H9 (cell line): ENCODE data around the gene SMCO4. TPM values are rescaled to one million over a fixed set of nuclear protein-coding genes. Genes with fewer than 3 reads are reported as not detected.

ENCODE experiments used
- DNase-seq: peaks from one replicate; pipeline ENCODE4 v3.0.0-alpha.2; 2017
- H2AFZ ChIP-seq: one replicate; pipeline ENCODE4 v1.6.1; 2013; ENCODE audit warnings: mild to moderate bottlenecking, low read length, control low read depth, moderate library complexity
- H2AK5ac ChIP-seq: 2 replicates; pipeline ENCODE4 v1.6.1; 2013; ENCODE audit warnings: low read length, control low read depth, mixed read lengths; ENCODE audit not compliant: insufficient read length
- H2BK120ac ChIP-seq: one replicate; pipeline ENCODE4 v1.6.1; 2013; ENCODE audit warnings: low read depth, mild to moderate bottlenecking, low read length, control low read depth, inconsistent platforms; ENCODE audit not compliant: poor library complexity, severe bottlenecking
- H2BK12ac ChIP-seq: 2 replicates; pipeline ENCODE4 v1.6.1; 2013; ENCODE audit warnings: low read length, control low read depth, mixed read lengths, low read depth; ENCODE audit not compliant: insufficient read length
- H2BK15ac ChIP-seq: 2 replicates; pipeline ENCODE4 v1.6.1; 2013; ENCODE audit warnings: low read depth, low read length, control low read depth
- H2BK20ac ChIP-seq: one replicate; pipeline ENCODE4 v1.6.1; 2013; ENCODE audit warnings: low read depth, mild to moderate bottlenecking, low read length, control low read depth, inconsistent platforms; ENCODE audit not compliant: poor library complexity, severe bottlenecking
- H2BK5ac ChIP-seq: 2 replicates; pipeline ENCODE4 v1.6.1; 2013; ENCODE audit warnings: low read length, control low read depth, mixed read lengths; ENCODE audit not compliant: insufficient read length
- H3K14ac ChIP-seq: 2 replicates; pipeline ENCODE4 v1.6.1; 2013; ENCODE audit warnings: low read length, control low read depth; ENCODE audit not compliant: insufficient read depth
- H3K18ac ChIP-seq: 2 replicates; pipeline ENCODE4 v1.6.1; 2013; ENCODE audit warnings: low read depth, mild to moderate bottlenecking, mixed read lengths, low read length, control low read depth; ENCODE audit not compliant: insufficient read length
- H3K23ac ChIP-seq: 2 replicates; pipeline ENCODE4 v1.6.1; 2013; ENCODE audit warnings: low read length, control low read depth, mixed read lengths, low read depth; ENCODE audit not compliant: insufficient read length
- H3K23me2 ChIP-seq: 2 replicates; pipeline ENCODE4 v1.6.1; 2013; ENCODE audit warnings: low read depth, mild to moderate bottlenecking, mixed read lengths, low read length, control low read depth; ENCODE audit not compliant: insufficient read length, poor library complexity, severe bottlenecking
- H3K27ac ChIP-seq: 2 replicates; pipeline ENCODE4 v1.5.1; 2013; ENCODE audit warnings: low read length, control low read depth, mixed read lengths, low read depth; ENCODE audit not compliant: insufficient read length
- H3K27me3 ChIP-seq: 2 replicates; pipeline ENCODE4 v1.6.1; 2013; ENCODE audit warnings: low read length, control low read depth, inconsistent platforms; ENCODE audit not compliant: insufficient read depth
- H3K4ac ChIP-seq: 2 replicates; pipeline ENCODE4 v1.6.1; 2013; ENCODE audit warnings: low read depth, mild to moderate bottlenecking, control low read depth, inconsistent platforms, low read length, moderate library complexity
- H3K4me1 ChIP-seq: 2 replicates; pipeline ENCODE4 v1.6.1; 2013; ENCODE audit warnings: low read length, control low read depth, inconsistent platforms; ENCODE audit not compliant: insufficient read depth
- H3K4me2 ChIP-seq: 2 replicates; pipeline ENCODE4 v1.6.1; 2013; ENCODE audit warnings: low read length, control low read depth, mixed read lengths; ENCODE audit not compliant: insufficient read length, insufficient read depth
- H3K56ac ChIP-seq: 2 replicates; pipeline ENCODE4 v1.6.1; 2013; ENCODE audit warnings: low read depth, mild to moderate bottlenecking, mixed read lengths, low read length, control low read depth; ENCODE audit not compliant: insufficient read length
- H3K79me1 ChIP-seq: 2 replicates; pipeline ENCODE4 v1.6.1; 2013; ENCODE audit warnings: low read depth, mild to moderate bottlenecking, moderate library complexity, low read length, control low read depth, inconsistent platforms; ENCODE audit not compliant: insufficient read depth, poor library complexity, severe bottlenecking
- H3K79me2 ChIP-seq: 2 replicates; pipeline ENCODE4 v1.6.1; 2013; ENCODE audit warnings: low read length, control low read depth, inconsistent platforms; ENCODE audit not compliant: insufficient read depth
- H3K9ac ChIP-seq: 2 replicates; pipeline ENCODE4 v1.6.1; 2013; ENCODE audit warnings: low read length, control low read depth, mixed read lengths; ENCODE audit not compliant: insufficient read length; ENCODE audit errors: extremely low read depth
- H3K9me3 ChIP-seq: one replicate; pipeline ENCODE4 v1.6.1; 2013; ENCODE audit warnings: low read depth, low read length, inconsistent platforms; ENCODE audit not compliant: control insufficient read depth
- H3T11ph ChIP-seq: one replicate; pipeline ENCODE4 v1.6.1; 2013; ENCODE audit warnings: mild to moderate bottlenecking, low read length, control low read depth, inconsistent platforms
- H4K20me1 ChIP-seq: one replicate; pipeline ENCODE4 v1.6.1; 2013; ENCODE audit not compliant: control insufficient read depth, insufficient read length, insufficient read depth
- H4K5ac ChIP-seq: 2 replicates; pipeline ENCODE4 v1.6.1; 2013; ENCODE audit warnings: low read depth, mild to moderate bottlenecking, mixed read lengths, low read length, control low read depth; ENCODE audit not compliant: insufficient read length
- H4K8ac ChIP-seq: replicated peaks from 2 replicates; pipeline ENCODE4 v1.6.1; 2013; ENCODE audit warnings: low read length, control low read depth, mixed read lengths, low read depth; ENCODE audit not compliant: insufficient read length
- H4K91ac ChIP-seq: 2 replicates; pipeline ENCODE4 v1.6.1; 2013; ENCODE audit warnings: low read depth, mild to moderate bottlenecking, moderate library complexity, mixed read lengths, low read length, control low read depth; ENCODE audit not compliant: insufficient read length
- H3K27ac Mint-ChIP-seq, 3 experiments: 2 replicates in 2 of 3; 3 replicates in 1 of 3; pipeline ENCODE4 v1.8.0; 2020 to 2021; ENCODE audit warnings: mixed read lengths in 3 of 3, mild to moderate bottlenecking in 1 of 3, moderate library complexity in 1 of 3
- H3K27me3 Mint-ChIP-seq: 2 replicates; pipeline ENCODE4 v1.8.0; 2021; ENCODE audit warnings: low read depth, mild to moderate bottlenecking, moderate library complexity, mixed read lengths
- H3K36me3 Mint-ChIP-seq, 3 experiments: 2 replicates in 2 of 3; 3 replicates in 1 of 3; pipeline ENCODE4 v1.8.0; 2020 to 2021; ENCODE audit warnings: low read depth in 3 of 3, mixed read lengths in 3 of 3; ENCODE audit not compliant: insufficient read depth in 1 of 3
- H3K4me1 Mint-ChIP-seq, 2 experiments: 2 replicates each; pipeline ENCODE4 v1.8.0; 2020; ENCODE audit warnings: mixed read lengths in 2 of 2
- H3K4me3 Mint-ChIP-seq, 2 experiments: 2 replicates in 1 of 2; 3 replicates in 1 of 2; pipeline ENCODE4 v1.8.0; 2020 to 2021; ENCODE audit warnings: mild to moderate bottlenecking in 2 of 2, mixed read lengths in 2 of 2, moderate library complexity in 1 of 2
- H3K9me3 Mint-ChIP-seq, 2 experiments: 2 replicates in 1 of 2; 3 replicates in 1 of 2; pipeline ENCODE4 v1.8.0; 2020; ENCODE audit warnings: mild to moderate bottlenecking in 2 of 2, mixed read lengths in 2 of 2, moderate library complexity in 1 of 2
- WGBS: extraction: QIAGEN DNeasy Blood & Tissue Kit; methylation state at CpG from one replicate; pipeline ENCODE4 v1.1.7; 2013; ENCODE audit warnings: missing lambda C conversion rate, low lambda C conversion rate, mixed read lengths; ENCODE audit not compliant: insufficient read length; ENCODE audit errors: extremely low coverage; 5-methylcytosine and 5-hydroxymethylcytosine counted together
- total RNA-seq: library from RNA; stranded (reverse); gene quantifications from 2 replicates; pipeline ENCODE4 v1.2.1, GENCODE V29; 2021
- TF ChIP-seq, protein P1 (sequence below): fragments of 200-600 bp; sonication (generic); conservative IDR thresholded peaks from 3 replicates; pipeline ENCODE4 v1.8.0; 2021; ENCODE audit warnings: antibody characterized with exemption, mild to moderate bottlenecking

Gene SMCO4
- total RNA-seq, 1 experiment from 2014 or later: 35.6 TPM

DNA sequence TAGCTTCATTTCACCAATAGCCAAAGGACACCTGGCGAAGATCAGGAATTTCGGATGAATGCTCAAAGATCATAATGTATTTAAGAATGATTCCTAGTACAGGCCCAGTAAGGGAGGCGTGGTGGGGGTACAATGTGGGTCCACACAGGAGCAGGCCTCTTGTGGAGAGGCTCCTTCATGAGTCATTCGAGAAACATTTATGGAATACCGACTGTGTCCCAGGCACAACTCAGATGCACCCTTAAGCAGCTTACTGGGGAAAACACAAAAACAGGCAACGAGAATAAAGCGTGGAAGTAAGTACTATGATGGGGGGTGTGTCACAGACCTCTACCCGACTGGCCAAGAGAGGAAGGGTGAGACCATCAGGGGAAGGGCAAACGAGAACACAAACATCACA lies 44.5 kb downstream of the SMCO4 start:
- H2BK5ac ChIP-seq: no peak overlapping the region
- no peaks in the 10 kb centered on the region for H3K79me2 ChIP-seq
- Mint-ChIP-seq H3K4me1 (peaks cover 46 to 49% of the 10 kb centered on the region in 2 experiments), H3K27ac (peak overlapping the region; percentile 42 to 85 (median 80)), H3K36me3 (peaks cover 15 to 19% (median 16%) of the 10 kb centered on the region in 3 experiments), H3K27me3 (no peaks in the 10 kb centered on the region), H3K9me3 (peaks cover 0 to 3% of the 10 kb centered on the region in 2 experiments; a peak in 1 of 5 replicates), H3K4me3 (no peak overlapping the region)
- H2BK20ac ChIP-seq: no peak overlapping the region
- H3K23ac ChIP-seq: no peak overlapping the region
- peak; percentile 51 for DNase-seq
- no peak overlapping the region for H3T11ph ChIP-seq
- peaks cover 15% of the 10 kb centered on the region; the same call in 1 of the 2 replicates for H3K4me1 ChIP-seq
- no peak overlapping the region for H3K27ac ChIP-seq
- no CpG with 5 or more reads among the region's 9 CpGs for WGBS
- H3K79me1 ChIP-seq: no peaks in the 10 kb centered on the region
- no peak overlapping the region for H3K56ac ChIP-seq
- no peak overlapping the region for H3K4ac ChIP-seq
- H4K20me1 ChIP-seq: no peaks in the 10 kb centered on the region
- no peak overlapping the region for H4K8ac ChIP-seq
- H3K9me3 ChIP-seq: no peaks in the 10 kb centered on the region
- H2BK15ac ChIP-seq: no peak overlapping the region
- no peak overlapping the region for H3K9ac ChIP-seq
- no peak overlapping the region for H4K91ac ChIP-seq
- H3K18ac ChIP-seq: no peak overlapping the region
- H2BK12ac ChIP-seq: no peak overlapping the region
- TF ChIP-seq, protein P1, sequence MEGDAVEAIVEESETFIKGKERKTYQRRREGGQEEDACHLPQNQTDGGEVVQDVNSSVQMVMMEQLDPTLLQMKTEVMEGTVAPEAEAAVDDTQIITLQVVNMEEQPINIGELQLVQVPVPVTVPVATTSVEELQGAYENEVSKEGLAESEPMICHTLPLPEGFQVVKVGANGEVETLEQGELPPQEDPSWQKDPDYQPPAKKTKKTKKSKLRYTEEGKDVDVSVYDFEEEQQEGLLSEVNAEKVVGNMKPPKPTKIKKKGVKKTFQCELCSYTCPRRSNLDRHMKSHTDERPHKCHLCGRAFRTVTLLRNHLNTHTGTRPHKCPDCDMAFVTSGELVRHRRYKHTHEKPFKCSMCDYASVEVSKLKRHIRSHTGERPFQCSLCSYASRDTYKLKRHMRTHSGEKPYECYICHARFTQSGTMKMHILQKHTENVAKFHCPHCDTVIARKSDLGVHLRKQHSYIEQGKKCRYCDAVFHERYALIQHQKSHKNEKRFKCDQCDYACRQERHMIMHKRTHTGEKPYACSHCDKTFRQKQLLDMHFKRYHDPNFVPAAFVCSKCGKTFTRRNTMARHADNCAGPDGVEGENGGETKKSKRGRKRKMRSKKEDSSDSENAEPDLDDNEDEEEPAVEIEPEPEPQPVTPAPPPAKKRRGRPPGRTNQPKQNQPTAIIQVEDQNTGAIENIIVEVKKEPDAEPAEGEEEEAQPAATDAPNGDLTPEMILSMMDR: no peak
- no peak overlapping the region for H2AFZ ChIP-seq
- H3K27me3 ChIP-seq: no peaks in the 10 kb centered on the region
- peak overlapping the region; percentile 5 for H3K4me2 ChIP-seq
- no peaks in the 10 kb centered on the region for H3K23me2 ChIP-seq
- no peak overlapping the region for H2AK5ac ChIP-seq
- no peak overlapping the region for H4K5ac ChIP-seq
- H2BK120ac ChIP-seq: no peak overlapping the region
- H3K14ac ChIP-seq: no peak overlapping the region
